ENCODE measurements around the gene TNNT3. TPM values are rescaled to one million over a fixed set of nuclear protein-coding genes. Genes with fewer than 3 reads are reported as not detected.
A peak's percentile ranks its signal among the peaks of the same experiment; 100 is the strongest.

TNNT3 gene
- total RNA-seq, 2 donors from 2014 or later, result 4.5 to 8.4 TPM

DNA sequence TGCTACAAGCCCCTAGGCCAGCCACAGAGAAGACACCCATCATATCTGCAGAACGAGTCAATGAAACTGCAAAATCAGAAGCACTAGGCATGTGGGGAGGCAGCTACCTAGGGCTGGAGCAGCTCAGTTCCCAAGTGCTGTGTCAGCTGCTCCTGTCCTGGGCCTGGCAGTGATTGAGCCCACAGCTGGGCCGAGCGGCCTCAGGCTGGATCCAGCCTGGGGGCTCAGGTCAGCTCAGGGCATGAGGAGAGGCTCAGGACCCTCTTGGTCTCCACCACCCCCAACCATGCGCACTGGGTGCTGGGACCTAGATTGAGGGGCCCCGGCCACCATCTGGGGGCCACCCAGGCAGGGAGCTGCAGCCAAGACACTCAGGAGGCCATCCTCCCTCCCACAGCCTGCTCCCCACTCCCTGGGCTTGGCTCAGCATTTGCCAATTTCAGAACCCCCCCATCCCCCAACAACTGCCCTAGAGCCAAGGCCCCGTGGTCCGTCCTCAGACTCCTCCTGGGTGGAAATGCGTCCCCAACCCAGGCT lies 2.4 kb upstream of the TNNT3 start:
- H3K4me1 ChIP-seq (replicated peaks), result no peaks in the 10 kb centered on the region
- 83% methylated on average over 5 of the region's 8 CpGs for WGBS
- no peaks in the 10 kb centered on the region for H3K9me3 ChIP-seq
- intact Hi-C loops (cut with DNase I), result loop anchor here (5.0 kb wide), 1 partner anchor 35 kb away; no protein-coding TSS in a partner anchor
- H3K27me3 ChIP-seq (replicated peaks; ENCODE audit: insufficient read depth), result no peaks in the 10 kb centered on the region
- TF ChIP-seq POLR2A (IDR thresholded peaks at IDR 0.05) (no peak), POLR2AphosphoS5 (IDR thresholded peaks at IDR 0.05) (no peak)
- TF ChIP-seq, protein P1, sequence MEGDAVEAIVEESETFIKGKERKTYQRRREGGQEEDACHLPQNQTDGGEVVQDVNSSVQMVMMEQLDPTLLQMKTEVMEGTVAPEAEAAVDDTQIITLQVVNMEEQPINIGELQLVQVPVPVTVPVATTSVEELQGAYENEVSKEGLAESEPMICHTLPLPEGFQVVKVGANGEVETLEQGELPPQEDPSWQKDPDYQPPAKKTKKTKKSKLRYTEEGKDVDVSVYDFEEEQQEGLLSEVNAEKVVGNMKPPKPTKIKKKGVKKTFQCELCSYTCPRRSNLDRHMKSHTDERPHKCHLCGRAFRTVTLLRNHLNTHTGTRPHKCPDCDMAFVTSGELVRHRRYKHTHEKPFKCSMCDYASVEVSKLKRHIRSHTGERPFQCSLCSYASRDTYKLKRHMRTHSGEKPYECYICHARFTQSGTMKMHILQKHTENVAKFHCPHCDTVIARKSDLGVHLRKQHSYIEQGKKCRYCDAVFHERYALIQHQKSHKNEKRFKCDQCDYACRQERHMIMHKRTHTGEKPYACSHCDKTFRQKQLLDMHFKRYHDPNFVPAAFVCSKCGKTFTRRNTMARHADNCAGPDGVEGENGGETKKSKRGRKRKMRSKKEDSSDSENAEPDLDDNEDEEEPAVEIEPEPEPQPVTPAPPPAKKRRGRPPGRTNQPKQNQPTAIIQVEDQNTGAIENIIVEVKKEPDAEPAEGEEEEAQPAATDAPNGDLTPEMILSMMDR (IDR thresholded peaks at IDR 0.05), result no peak
- H3K36me3 ChIP-seq, result no peaks in the 10 kb centered on the region
- H3K27ac ChIP-seq, result no peak overlapping the region
- H3K4me3 ChIP-seq, result no peak overlapping the region
- DNase-seq (ENCODE audit: low spot score), result no peak

DNA sequence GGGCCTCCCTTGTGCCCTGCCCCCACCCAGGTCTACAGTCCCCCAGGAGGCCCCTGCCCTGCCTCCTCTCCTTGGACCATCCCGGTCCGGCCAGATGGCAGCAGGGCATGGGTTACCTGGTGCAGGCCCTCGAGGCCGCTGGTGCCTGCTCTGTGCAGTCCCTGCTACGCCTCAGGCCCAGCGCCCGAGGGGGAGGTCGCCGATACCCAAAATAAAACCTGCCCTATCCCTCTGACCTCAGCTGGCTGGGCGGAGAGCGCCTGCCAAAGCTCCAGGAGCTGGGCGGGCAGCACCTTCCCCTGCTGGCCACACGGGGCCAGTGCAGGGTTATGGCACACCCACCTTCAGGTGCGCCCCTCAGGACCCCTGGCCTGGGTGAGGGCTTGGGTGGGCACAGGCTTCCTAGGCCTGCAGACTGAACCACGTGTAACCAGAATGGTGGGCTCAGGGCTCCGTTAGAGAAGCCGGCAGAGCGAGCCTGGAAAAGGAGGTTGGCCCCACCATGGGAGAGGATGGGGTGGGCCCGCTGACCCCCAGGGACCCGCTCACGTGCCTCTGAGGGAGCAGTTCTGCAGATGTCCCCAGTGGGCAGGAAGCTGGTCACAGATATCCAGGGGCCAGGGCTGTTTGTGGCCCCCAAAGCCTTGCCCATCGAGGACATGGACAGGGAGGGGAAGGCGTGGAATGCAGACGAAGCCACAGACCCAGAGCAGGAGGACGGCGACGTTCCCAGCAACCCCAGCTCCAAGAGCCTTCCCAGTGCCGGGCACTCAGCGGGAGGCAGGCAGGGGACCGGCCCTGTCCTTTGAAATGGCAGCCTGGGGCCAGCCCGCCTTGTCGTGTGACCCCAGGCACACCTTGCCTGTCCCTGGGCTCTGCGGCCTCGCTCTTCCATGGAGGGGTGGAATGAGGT lies 1.7 kb upstream of the TNNT3 start:
- no peaks in the 10 kb centered on the region for H3K36me3 ChIP-seq
- no peaks in the 10 kb centered on the region for H3K9me3 ChIP-seq
- WGBS, result 86% methylated on average over 32 of the region's 34 CpGs
- H3K27me3 ChIP-seq (replicated peaks; ENCODE audit: insufficient read depth), result no peaks in the 10 kb centered on the region
- no peak for DNase-seq (ENCODE audit: low spot score)
- no peaks in the 10 kb centered on the region for H3K4me1 ChIP-seq (replicated peaks)
- no peak for TF ChIP-seq POLR2A (IDR thresholded peaks at IDR 0.05)
- no peak for TF ChIP-seq POLR2AphosphoS5 (IDR thresholded peaks at IDR 0.05)
- TF ChIP-seq, protein P1 (IDR thresholded peaks at IDR 0.05), result peak in 1 of 4 experiments; percentile 5
- no peak overlapping the region for H3K4me3 ChIP-seq
- no peak overlapping the region for H3K27ac ChIP-seq
- intact Hi-C loops (cut with DNase I), result loop anchor here (1.0 to 5.0 kb wide), 2 partner anchors 24 to 35 kb away; no protein-coding TSS in a partner anchor

DNA sequence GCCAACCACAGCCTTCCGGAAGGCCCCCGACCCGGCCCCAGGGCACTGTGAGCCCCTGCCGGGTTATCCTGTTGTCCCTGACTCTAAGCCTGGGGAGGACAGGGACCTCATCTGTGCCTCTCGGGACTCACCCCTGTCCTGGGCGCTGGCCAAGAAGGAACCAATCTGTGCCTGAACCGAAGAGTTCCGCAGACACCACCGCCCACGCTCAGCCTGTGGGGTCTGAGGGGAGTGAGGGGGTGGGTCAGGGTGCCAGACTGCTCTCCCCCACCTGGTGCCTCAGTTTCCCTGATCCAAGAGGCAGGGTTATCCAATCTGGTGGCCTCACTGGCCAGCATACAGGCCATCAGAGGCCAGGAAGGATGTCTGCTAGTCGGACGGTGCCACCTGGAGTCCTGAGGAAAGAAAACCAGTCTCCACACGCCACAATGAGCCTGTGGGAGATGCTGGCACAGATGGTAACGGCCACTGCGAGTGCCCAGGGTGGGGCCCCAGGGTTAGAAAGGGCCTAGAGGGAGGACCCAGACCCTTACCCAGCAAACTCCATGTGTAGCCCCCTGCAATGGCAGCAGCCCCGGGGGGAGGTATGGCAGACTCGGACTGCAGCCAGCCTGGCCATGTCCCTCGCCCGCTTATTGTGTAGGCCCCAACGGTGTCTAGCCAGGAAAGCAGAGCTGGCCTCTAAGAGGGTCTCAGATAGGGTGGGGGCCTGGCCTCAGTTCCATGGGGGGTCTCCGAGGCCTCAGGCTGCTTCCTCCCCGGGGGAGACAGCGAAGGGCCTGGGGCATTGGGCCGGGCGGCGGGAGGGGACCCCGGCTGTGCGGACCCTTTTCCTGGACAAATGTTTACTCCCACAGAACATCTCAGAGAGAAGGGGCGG lies 827 bp upstream of the TNNT3 start:
- intact Hi-C loops (cut with DNase I), result loop anchor here (1.0 to 5.0 kb wide), 2 partner anchors 25 to 36 kb away; no protein-coding TSS in a partner anchor
- 86% methylated on average over 22 of the region's 29 CpGs for WGBS
- Histone ChIP-seq H3K4me1 (replicated peaks) (no peaks in the 10 kb centered on the region), H3K27ac (no peak overlapping the region), H3K36me3 (no peaks in the 10 kb centered on the region), H3K9me3 (no peaks in the 10 kb centered on the region), H3K4me3 (no peak overlapping the region), H3K27me3 (replicated peaks; ENCODE audit: insufficient read depth) (no peaks in the 10 kb centered on the region)
- no peak for DNase-seq (ENCODE audit: low spot score)
- TF ChIP-seq POLR2A (IDR thresholded peaks at IDR 0.05), result no peak
- TF ChIP-seq, protein P1 (IDR thresholded peaks at IDR 0.05), result no peak
- TF ChIP-seq POLR2AphosphoS5 (IDR thresholded peaks at IDR 0.05), result no peak

DNA sequence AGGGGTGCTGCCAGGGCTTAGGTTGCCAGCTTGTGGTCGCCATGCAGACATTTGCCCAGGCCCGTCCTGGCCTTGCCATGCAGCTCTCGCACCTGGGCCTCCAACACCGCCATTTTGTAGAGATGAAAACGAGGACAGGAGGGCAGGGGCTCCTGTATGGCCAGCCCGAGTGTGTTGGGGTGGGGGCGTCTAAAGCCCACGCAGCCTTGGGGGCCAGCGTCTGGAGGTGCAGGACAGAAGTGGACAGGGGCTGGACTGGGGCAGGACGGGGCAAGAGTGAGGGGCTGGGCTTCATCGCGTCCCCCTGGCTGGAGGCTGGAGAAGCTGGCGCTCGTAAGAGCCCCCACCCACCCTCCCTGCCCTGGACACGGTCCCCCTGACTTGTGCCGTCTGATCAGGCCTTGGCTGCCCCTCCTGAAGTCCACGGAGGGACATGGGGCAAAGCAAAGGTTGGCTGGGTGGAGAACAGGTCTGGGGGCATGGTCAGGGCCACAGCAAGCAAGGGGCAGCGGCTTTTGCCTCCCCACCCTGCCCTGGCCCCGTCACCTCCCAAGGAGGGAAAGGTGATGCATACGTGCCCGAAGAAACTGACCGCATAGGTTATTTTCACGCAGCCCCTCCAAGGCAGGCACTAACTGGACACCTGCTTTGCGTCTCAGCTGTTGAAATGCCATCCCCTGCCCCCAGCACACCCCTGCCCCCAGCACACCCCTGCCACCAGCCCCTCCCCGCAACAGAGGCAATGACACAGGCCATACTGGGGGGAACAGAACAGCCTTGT lies 815 bp downstream of the TNNT3 start:
- no peak for DNase-seq (ENCODE audit: low spot score)
- intact Hi-C loops (cut with DNase I), result loop anchor here (10.0 kb wide), 2 partner anchors 226 to 234 kb away; partner anchors contain the start of gene KRTAP5-6
- H3K4me1 ChIP-seq (replicated peaks), result no peaks in the 10 kb centered on the region
- 90% methylated on average over 23 of the region's 25 CpGs for WGBS
- H3K36me3 ChIP-seq, result no peaks in the 10 kb centered on the region
- H3K4me3 ChIP-seq, result no peak overlapping the region
- no peaks in the 10 kb centered on the region for H3K27me3 ChIP-seq (replicated peaks; ENCODE audit: insufficient read depth)
- TF ChIP-seq POLR2AphosphoS5 (IDR thresholded peaks at IDR 0.05), result no peak
- no peak for TF ChIP-seq POLR2A (IDR thresholded peaks at IDR 0.05)
- TF ChIP-seq, protein P1 (IDR thresholded peaks at IDR 0.05), result no peak
- no peaks in the 10 kb centered on the region for H3K9me3 ChIP-seq
- H3K27ac ChIP-seq, result no peak overlapping the region

All from prostate gland (tissue), 2 donors.